GM10248 (cell line): ENCODE results near the gene SMC6.

Experiments
- CTCF ChIA-PET: fragments of 300-600 bp; sonication (Branson Sonifier 250); formaldehyde crosslinking; extraction: SDS; loops from one replicate; lab custom pipeline; 2021; ENCODE audit warnings: antibody characterized with exemption; lab: Yijun Ruan, JAX
- POLR2A ChIA-PET: fragments of 350-650 bp; sonication (Branson Sonifier 250); formaldehyde crosslinking; extraction: SDS; loops from one replicate; lab custom pipeline; 2020; ENCODE audit warnings: antibody characterized with exemption; lab: Yijun Ruan, JAX
- DNase-seq: peaks from one replicate; pipeline ENCODE4 v3.0.0; 2012; ENCODE audit errors: extremely low spot score
- TF ChIP-seq, protein P1 (sequence below): IDR thresholded peaks from 2 replicates; pipeline ENCODE4 v1.5.1; 2012; ENCODE audit warnings: mild to moderate bottlenecking, low read depth; ENCODE audit errors: extremely low read depth, missing control alignments, control extremely low read depth

SMC6 gene

DNA sequence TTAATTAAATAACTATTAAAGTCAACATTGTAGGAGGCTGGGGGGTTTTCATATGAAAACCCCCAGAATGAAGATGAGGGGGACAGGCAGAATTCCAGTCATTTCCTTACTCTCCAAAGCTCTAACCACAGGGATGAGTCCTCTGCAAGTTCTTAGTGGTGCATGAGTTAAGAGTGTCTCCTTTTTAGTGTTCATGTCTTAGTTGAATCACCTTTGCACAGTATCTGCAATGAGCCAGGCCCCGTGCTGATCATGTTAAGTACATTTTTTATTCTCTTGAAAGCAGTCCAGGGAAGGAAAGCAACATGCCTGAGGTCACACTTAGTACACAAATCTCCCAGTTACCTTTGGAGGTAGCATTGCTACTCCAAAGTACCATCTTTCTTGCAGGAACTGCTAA is 36.9 kb upstream of the SMC6 start:
- TF ChIP-seq, protein P1, sequence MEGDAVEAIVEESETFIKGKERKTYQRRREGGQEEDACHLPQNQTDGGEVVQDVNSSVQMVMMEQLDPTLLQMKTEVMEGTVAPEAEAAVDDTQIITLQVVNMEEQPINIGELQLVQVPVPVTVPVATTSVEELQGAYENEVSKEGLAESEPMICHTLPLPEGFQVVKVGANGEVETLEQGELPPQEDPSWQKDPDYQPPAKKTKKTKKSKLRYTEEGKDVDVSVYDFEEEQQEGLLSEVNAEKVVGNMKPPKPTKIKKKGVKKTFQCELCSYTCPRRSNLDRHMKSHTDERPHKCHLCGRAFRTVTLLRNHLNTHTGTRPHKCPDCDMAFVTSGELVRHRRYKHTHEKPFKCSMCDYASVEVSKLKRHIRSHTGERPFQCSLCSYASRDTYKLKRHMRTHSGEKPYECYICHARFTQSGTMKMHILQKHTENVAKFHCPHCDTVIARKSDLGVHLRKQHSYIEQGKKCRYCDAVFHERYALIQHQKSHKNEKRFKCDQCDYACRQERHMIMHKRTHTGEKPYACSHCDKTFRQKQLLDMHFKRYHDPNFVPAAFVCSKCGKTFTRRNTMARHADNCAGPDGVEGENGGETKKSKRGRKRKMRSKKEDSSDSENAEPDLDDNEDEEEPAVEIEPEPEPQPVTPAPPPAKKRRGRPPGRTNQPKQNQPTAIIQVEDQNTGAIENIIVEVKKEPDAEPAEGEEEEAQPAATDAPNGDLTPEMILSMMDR: no peak
- ChIA-PET POLR2A (no interaction called here), CTCF (interaction anchor here (1.2 to 1.3 kb wide), 2 partner anchors 15 to 27 kb away, joined by 3 to 5 read pairs; partner anchors contain the start of gene MSGN1)
- DNase-seq: no peak

DNA sequence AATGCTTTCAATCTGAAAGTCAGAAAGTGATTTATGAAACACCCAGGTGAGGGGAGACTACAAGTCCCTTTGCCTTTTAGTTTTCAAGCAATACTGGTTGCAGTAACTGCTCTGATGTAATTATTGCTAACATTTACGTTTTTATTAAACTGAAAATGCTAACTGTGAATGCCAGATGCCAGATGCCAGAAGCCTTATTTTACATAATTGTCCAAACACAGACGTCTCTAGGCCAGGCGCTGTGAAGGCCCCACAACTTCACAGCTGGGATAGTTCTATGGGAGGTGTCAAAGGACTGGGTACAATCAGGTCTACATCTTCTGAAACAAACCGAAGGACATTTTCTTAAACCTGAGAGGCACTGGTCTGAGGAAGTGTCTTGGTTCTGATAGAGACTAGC is 35.2 kb upstream of the SMC6 start:
- CTCF ChIA-PET: interaction anchor here (1.0 to 2.0 kb wide), 4 partner anchors 8 to 68 kb away, joined by 3 to 6 read pairs (median 4); no protein-coding TSS in a partner anchor
- POLR2A ChIA-PET: no interaction called here
- DNase-seq: no peak
- TF ChIP-seq, protein P1: no peak

DNA sequence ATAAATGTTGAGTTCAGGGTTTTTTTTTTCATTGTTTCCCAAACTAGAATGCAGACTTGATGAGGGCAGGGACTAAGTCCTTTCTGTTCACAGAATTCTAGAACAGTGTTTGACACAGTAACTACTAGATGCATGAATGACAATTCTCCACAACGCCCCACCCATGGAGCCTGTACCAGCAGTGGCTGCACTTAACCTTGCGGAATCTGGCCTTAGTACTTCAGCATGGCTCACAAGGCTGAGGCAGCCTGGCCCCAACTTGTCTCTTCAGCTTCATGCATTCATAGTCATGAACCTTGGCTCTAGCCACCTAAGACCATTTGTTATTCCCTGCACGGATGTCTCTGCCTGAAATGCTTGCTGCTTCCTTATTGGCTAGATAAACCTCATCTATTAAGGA is 33.1 kb upstream of the SMC6 start:
- CTCF ChIA-PET: interaction anchor here (1.0 to 1.9 kb wide), 3 partner anchors 8 to 44 kb away, joined by 3 to 4 read pairs (median 4); no protein-coding TSS in a partner anchor
- TF ChIP-seq, protein P1: no peak
- POLR2A ChIA-PET: no interaction called here
- DNase-seq: no peak

DNA sequence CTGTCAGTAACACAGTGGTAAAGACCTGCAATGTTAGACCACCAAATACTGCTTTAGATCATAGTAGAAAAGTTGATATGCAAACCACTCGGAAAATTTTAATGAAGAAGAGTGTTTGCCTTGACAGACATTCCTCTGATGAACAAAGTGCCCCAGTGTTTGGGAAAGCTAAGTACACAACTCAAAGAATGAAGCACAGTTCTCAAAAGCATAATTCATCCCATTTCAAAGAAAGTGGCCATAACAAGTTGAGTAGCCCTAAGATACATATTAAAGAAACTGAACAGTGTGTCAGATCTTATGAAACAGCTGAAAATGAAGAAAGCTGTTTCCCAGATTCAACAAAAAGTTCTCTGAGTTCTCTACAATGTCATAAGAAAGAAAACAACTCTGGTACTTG is 27.9 kb upstream of the SMC6 start:
- ChIA-PET CTCF (interaction anchor here (2.1 kb wide), 1 partner anchor 8 kb away, joined by 6 read pairs; no protein-coding TSS in a partner anchor), POLR2A (no interaction called here)
- DNase-seq: no peak
- TF ChIP-seq, protein P1: no peak

DNA sequence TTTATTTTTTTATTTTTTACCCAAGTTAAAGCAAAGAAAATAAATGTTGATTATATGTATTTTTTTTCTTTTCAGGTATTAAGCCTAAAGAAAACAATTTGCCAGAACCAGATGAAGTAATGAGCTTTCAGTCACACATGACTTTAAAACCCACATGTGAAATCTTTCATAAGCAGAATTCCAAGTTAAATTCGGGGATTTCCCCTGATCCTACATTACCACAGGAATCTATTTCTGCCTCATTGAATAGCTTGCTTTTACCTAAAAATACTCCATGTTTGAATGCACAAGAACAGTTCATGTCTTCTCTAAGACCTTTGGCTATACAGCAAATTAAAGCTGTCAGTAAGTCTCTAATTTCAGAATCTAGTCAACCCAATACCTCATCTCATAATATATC is 26.9 kb upstream of the SMC6 start:
- ChIA-PET CTCF (interaction anchor here (0.9 to 2.1 kb wide), 2 partner anchors 9 to 15 kb away, joined by 3 to 6 read pairs; no protein-coding TSS in a partner anchor), POLR2A (no interaction called here)
- TF ChIP-seq, protein P1: no peak
- no peak for DNase-seq

DNA sequence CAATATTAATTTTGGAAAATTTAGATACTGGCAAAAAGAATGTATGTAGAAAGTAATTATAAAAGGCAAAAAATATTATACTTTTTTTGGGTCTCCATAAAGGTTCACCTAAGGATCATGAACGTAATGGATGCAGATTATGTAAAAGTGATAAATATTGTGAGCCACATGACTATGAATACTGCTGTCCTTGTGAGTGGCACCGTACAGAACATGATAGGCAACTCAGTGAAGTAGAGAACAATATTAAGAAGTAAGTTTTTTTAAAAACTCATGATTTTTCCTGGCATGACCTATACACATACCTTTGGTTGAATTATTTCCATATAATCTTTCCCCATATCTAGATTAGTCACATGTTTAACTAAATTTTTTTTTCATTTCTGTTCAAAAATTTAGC is 18.9 kb upstream of the SMC6 start:
- ChIA-PET POLR2A (no interaction called here), CTCF (interaction anchor here (1.1 to 1.4 kb wide), 2 partner anchors 16 to 102 kb away, joined by 3 to 4 read pairs; no protein-coding TSS in a partner anchor)
- no peak for DNase-seq
- TF ChIP-seq, protein P1: no peak
